Iris pigment epithelial cell (primary cell): Measurements from ENCODE around the gene AFF2.

Experiments used
- DNase-seq: peaks from one replicate; pipeline ENCODE4 v3.0.0-alpha.2; 2011; ENCODE audit warnings: low read depth

The AFF2 gene

DNA sequence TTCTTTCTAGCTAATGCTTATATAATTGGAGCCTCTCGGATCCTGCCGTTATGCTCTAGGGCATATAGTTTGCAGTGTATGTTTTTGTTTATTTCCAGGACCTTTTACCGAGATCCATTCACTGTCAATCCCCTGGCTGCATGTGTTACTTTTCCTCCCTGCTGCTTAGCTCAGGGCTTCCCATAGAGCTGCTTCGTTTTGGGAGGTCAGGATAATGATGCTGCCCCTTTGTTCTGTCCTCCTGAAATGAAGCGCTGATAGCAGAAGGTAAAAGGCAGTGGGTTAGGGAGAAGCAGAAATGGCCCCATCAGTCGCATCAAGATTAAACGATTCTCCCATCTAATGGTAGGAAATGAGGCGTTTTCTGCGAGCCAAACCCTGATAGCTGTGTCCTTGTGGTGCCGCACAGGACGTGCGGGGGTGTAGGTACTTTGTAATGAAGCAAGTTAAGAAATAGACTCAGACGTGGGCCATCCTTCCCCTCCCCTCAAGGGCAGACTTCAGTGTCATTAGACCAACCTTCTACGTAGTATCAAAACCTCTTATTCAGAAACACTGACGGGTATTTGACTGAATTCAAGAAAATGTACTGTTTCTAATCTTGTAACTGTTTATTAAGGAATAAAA is 37.3 kb downstream of the AFF2 start:
- no peak for DNase-seq

DNA sequence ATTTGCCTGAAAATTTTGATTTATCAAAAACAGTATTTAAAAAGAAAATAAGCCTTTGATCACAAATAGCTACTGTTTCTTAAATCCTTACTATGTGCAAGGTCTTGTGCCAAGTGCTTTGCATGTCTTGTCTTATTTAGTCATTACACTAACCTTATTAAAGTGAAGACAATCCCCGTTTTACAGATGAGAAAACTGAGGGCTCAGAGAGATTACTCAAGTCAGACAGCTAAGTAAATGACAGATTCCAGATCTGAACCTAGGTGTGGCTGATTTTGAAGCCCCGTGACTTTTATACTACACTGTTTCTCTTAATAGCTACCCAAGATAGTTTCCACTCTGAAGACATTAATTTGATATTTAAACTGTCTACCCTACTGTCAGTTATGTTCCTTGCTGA is 38.2 kb downstream of the AFF2 start:
- DNase-seq, result no peak

DNA sequence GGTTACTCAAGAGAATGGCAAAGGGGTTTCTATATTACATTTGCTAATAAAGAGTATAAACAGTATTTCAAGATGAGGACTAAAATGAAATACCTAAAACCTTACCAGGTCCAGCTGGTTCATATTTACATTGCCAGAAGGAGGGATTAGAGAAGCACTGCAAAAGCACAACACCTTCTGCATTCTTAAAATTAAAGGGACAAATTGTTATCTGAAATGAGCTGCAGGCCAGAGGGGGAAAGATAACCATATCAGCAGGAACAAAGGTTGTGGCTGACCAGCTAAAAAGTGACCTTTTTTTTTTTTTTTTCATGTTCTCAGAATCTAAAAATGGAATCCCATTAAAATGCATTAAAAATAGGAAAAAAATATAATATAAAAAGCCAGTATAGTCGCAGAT is 39.7 kb downstream of the AFF2 start:
- no peak for DNase-seq

DNA sequence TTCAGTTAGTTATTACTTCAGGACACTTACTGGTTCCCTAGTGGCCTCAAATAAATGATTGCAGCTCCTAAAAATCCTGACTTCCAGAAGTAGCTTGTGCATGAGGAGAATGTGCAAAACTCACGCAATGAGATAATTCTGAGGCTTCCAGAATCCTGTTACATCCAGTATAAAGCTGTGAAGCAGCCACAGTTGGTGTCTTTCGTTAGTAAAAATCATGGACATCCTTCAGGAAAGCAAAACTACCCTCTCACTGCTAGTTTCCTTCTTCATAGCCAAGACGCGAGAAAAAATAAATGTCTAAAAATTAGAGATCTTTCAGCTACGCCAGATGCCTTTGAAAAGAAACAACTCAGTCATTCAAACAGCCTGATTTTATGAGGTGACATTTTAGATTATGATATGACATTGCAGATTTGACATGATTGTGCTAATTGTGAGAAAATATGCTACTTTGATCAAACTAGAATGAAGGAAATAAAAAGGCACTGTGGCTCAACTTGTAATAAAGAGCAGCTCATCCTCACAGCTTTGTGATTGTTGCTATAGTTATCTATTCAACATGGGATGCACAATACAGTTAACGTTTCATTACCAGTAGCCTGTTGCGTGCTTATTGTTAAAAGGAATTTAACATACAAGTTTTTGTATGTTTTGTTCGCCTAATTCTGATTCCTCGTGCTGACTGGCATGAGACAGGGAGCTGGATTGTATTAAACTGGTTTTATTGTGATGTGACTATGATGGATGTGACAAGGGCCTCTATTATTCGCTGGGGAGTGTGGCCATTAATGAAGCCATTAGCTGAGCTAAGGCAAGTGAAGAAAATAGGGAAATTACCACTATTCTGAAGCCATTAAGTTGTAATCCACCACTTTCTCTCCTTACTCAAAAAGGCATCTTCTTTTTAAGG is 40.5 kb downstream of the AFF2 start:
- no peak for DNase-seq

DNA sequence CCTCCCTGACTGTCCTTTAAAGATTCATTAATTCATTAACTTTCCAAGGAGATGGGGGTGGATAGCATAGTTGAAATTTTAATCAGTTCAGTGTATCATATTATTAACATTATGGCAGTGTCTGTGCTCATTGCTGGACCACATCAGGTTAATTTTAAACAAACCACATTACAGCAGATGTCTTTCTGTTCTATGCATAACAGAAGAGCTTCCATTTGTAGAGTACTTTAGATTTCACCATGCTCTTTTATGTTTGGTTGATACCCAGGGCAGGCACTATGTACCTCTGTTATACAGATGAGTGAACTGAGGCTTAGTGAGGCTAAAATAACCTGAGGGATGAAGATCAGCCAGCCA is 41.1 kb downstream of the AFF2 start:
- no peak for DNase-seq

DNA sequence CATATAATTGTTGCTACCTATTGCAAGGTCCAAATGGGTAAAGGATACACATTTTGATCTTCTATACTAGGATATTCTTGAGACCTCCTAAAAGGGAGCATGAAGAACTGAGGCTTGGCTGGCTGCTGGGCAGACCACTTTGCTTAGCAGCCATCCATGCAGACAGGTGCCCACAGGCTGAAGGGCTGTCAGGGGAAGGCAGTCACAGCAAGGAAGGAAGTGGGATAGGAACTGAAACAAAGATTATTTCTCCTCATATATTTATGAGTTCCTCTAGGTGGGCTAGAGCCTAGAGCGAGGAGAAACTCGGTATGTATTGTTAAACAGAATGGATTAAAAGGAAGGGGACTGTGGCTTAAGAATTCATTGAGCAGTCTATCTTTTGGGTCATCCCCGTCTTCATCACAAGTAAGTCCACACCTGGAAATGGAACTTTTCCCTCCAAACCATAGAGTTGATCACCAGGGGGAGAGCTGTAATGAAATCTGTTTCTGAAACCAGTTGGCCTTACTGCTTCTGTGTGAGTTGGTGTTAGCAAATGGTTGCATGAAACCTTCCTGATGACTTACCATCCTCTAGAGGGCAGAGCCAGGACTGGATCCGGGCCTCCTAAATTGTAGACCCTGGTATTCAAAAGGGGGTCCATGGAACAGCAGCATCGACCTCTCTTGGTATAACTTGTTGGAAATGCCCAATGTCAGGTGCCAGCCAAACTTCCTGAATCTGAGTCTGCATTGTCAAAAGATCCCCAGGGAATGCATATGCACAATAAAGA is 42.3 kb downstream of the AFF2 start:
- DNase-seq, result no peak

DNA sequence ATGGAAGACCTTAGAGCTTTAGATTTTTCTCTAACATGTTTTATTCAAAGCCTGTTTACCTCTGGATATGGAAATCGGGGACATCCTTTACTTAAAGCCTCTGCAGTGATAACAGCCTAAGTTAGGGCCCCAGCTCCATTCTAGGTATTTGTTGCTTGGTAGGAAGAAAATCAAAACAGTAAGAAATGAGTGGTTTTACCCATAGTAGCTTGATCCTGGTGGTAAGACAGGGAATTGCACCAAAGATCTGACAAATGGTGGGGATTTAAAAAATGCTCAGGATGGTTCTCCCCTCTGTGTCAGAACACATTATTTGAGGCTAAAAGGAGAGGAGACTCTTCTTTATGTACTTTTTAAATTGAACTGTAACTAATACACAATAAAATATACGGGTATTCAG is 52.4 kb downstream of the AFF2 start:
- no peak for DNase-seq

DNA sequence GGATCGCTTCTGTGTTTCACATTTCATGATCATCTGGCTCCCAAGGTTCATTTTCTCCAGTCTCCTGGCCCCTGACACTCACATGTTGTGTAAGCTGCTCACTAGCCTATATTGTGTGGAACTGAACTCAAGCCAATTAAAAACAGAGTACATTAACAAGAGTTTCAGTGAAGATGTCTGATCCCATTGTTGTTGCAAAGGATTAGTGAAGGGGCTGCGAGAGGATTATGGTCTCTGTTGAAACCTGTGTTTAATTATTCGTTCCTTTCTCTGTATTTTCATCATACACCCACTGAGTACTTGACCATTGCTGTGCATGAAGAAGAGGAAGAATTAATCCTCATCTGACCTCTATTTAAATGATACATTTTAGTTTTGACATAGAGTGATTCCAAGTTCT is 54.7 kb downstream of the AFF2 start:
- DNase-seq, result no peak

DNA sequence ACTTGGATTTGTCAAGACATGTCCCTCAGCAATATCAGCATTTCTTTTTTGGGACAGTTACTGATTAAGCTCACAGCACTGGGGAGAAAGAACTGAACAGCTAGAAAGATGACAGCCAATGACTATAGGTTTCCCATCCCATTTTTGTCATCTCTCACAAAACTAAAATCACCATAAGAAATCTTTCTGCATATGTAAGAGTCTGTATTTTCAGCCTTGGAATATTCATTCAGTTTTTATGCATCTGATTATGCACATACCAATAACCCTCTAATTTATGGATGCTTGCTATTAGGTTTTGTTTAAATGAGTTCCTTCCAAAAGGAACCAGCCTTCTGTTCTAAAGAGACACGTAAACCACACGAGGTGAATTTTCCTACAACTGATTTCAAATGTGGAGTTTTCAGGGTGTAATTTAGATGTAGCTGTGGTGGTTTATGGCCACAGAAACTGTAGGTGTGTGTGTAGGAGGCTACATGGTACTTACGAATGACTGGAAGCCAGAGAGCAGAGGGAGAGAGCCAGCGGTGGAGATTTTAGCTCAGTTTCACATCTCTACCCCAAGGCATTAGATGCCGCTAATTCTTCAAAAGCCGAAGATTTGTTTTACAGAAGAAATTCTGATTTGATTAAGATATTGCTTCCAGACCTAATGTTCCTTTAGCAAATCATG is 55.3 kb downstream of the AFF2 start:
- no peak for DNase-seq

DNA sequence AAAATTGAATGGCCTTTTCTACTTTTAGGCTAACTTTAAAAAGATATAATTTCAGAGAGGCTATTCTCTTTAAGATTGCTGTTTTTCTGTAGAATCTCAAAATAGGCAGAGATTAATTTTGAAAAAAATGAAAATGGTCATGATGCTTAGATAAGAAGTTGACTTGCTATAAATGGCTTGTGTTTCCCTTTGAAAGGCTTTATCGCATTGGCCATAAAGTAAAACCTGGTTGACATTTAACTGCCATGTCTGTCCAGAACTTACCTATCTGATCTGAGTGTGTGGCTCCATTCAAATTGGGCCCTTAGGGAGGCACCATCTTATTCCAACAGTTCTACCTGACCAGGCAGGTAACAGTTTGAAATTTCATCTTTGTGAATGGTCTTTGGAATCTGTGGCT is 56.1 kb downstream of the AFF2 start:
- no peak for DNase-seq

DNA sequence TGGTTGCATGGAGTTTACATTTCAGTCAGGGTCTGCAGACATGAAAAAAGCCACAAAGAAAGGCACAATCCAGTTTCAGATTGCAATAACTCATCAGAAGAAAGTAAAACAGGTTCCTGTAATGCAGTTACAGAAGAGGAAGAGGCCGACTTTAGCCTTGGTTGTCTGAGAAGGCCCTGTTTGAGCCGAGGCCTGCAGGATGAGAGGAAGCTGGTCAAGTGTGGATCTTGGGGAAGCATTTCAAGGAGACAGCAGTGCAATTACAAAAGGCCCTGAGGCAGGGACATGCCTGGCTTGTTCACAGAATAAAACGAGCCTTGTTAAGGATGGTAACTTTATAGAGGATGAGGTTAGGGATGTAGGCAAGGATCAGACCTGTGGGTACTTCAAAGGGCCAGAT is 62.4 kb downstream of the AFF2 start:
- DNase-seq, result no peak

DNA sequence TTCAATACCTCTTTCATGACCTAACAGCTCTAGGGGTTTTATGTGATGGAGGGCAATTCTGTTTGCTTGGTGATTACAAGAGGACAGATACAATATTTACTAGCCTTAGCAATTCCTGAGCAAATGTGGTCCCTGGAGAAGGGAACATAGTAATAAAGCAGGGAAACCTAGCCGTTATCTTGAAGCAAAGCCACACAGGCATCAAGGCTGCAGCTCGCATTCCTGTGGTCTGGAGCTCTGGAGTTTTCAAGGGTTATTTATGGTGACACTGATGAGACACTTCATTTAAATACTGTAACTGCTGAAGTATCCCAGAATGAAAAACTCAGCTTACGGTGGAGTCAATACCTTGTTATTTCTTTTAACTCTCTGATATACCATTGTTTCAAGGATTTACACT is 66.8 kb downstream of the AFF2 start:
- peak; percentile 9 for DNase-seq

DNA sequence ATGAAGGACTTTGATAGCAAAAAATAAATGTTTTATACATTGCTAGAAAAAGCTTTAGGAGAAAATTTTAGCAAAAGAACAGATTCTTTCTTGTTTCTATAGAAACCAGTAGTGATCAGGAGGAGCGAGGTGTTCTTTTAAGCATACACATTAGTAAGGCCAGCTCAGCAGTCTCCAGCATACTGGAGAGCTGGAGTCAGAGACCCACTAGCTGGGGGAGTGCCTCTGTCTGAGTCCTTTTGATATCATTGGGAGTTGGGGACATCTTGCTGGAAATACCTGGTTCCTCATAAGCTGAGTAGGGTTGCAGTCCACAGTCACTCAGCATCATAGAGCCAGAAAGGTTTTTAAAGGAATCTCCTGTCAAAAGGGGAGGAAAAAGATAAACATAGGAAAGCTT is 67.4 kb downstream of the AFF2 start:
- no peak for DNase-seq

DNA sequence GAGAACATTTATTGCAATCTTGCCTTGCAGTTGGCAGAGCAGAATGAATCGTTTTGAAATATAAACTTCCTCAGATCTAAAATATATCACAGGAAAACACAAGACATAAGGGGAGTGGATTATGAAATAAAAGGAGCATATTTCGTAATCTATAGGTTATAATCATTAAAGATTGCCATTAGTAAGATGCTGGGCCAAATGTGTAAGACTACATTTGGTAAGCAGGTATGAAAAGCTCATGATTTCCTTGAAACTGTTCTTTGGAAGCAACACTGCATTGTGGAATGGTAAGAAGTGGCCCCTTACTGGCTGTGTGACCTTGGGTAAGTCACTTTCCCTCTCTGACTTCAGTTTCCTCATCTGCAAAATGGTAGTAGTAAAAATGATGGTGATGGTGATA is 68.3 kb downstream of the AFF2 start:
- no peak for DNase-seq

DNA sequence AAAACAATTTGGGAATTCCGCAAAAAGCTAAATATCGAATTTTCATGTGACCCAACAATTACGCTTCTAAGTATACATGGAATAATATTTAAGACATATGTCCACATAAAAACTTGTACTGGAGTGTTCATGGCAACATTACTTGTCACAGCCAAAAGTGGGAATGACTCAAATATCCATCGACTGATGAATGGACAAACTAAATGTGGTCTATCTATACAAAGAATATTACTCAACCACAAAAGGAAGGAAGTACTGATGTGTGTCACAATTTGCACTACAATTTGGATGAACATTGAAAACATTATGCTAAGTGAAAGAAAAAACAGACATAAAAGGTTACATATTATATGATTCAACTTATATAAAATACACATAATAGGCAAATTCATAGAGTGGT is 71.9 kb downstream of the AFF2 start:
- no peak for DNase-seq

DNA sequence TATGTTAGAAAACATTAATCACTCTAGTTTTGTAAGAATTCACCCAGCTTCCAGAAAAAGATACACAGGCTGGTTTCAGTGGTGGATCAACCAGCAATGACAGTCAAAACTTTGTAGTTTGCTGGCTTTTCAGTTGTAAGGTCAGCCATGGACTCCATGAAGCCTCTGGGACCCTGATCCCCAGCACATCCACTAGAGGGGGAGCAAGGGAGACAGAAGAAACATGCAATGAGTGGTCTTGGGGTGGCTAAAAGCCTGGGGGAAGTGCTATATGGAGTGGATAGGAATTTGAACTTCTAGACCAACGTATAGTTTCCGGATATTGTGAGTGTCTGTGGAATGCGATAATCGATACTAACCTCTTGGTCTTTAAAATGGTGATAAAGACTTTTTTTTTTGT is 72.7 kb downstream of the AFF2 start:
- no peak for DNase-seq

DNA sequence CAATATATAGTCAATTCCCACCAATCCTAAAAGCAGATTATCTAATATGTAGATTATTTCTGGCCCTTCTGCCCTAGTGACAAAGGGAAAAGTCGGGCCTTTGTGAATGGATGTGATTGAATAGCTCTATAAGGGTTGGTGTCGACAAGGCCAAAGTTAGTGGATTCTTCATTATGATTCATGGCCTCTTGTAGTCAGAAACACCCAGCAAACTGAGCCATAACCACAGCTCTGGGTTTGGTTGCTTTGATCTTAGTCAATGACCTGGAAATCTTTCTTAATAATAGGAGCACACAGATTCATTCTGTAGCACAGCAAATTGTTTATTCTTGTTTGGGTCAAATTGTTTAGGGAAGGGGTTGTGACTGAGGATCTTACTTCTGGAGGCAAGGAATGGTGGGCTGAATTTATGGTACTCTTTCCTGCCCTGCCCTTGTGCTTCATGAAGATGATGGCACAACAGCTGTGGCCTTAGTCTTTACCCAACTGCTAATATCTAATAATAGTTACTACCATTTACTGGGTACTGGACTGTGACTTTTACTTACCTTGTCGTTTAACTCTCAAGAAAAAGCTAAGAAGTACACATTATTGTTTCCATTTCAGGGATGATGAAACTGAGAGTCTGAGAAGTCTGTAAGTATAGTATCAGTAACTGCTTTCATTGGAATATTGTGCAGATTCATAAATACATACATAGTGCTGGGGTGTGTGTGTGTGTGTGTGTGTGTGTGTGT is 74.0 kb downstream of the AFF2 start:
- DNase-seq, result no peak

DNA sequence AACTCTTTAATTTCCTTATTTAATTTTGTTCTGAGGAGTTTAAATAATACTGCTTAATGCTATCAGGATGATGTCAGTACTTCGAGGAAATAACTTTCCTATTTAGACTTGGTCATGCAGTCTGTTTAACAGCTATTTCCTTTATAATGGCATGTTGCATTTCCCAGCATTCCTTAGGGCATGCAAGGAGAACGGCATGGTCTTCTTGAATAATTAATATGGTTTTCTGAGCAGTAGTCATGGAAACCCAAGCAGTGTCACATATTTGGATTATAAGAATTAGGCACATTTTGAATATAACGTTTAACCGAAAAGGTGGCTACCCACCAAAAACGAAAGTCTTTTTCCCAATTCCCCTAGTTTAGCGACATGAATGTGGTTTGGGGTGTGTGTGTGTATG is 76.0 kb downstream of the AFF2 start:
- DNase-seq, result no peak

DNA sequence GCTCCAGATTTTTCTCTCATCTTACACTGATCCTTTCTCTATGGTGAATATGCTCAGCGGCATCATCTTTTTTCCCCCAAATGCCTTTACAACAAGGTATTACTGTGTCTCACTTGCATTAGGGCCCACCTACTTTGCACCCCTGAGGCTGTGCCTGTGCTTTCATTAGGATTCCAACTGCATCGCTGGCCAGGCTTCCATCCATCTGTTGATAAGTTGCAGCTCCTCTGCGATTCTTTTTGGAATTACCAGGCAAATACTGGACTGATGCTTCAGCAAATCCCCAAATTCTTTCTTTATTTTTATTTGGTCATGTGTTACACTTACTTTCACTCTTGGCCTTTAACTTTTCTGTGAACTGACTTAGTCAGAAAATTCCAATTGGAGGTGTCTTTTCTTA is 77.3 kb downstream of the AFF2 start:
- no peak for DNase-seq

DNA sequence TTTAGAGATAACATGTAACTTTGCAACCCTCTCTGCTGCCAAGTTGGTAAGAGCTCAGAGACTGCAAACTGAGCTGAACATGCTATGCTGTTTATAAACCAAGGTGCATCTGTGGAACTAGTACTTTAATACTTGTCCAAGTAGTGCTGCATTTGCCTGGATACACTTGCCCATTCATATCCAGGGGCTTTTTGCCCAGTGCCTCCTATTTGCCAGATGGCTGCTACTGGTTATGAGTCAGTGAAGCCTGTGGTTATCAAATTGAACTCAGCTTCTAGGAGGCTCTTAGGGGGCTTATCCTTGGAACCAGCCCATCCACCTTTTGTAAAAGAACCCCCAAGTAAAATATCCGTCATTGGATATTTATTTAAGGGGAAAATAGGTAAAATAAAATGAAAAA is 79.6 kb downstream of the AFF2 start:
- DNase-seq, result no peak

DNA sequence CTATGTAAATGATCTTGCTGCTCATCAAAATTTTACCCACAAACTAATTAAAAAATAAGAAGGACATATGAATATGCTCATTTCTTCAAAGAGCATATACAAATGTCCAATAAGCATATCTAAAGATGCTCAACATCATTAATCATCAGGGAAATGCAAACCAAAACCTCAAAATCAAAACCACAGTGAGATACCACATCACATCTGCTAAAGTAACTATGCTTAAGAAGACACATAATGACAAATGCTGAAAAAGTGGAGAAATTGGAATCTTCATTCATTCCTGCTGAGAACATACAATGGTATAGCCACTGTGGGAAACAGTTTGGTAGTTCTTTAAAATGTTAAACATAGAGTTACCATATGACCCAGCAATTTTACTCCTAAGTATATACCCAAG is 81.9 kb downstream of the AFF2 start:
- DNase-seq, result no peak
